GM18508 (cell line): ENCODE results near the gene LITAF.
"Not testable (repeated sequence)": the region's sequence is repeated elsewhere in the genome, so short reads cannot be mapped to it uniquely, and the experiment has no call there.

Source experiments
- ATAC-seq: cut with Tn5 transposase; IDR thresholded peaks from one replicate; pipeline ENCODE4 v1.9.1; 2021; ENCODE audit warnings: moderate number of reproducible peaks; ENCODE audit not compliant: insufficient read depth, unreplicated experiment

Gene LITAF

GRCh38 chr16:11603331-11603750 lies 16.6 kb upstream of the LITAF start:
- ATAC-seq = no peak

GRCh38 chr16:11602321-11602720 lies 15.6 kb upstream of the LITAF start:
- no peak for ATAC-seq

GRCh38 chr16:11601911-11602310 lies 15.2 kb upstream of the LITAF start:
- ATAC-seq = no peak

GRCh38 chr16:11601425-11601824 lies 14.7 kb upstream of the LITAF start:
- ATAC-seq = no peak

- ATAC-seq = no peak
Measured at GRCh38 chr16:11599579-11599978, 12.9 kb upstream of the LITAF start.

- no peak for ATAC-seq
Measured at GRCh38 chr16:11597235-11598095, 10.7 kb upstream of the LITAF start.

- no peak for ATAC-seq
Measured at GRCh38 chr16:11596572-11597226, 10.0 kb upstream of the LITAF start.

GRCh38 chr16:11593581-11593980 lies 6.9 kb upstream of the LITAF start:
- ATAC-seq = no peak

- not testable (repeated sequence) for ATAC-seq
Measured at GRCh38 chr16:11593076-11593475, 6.4 kb upstream of the LITAF start.

GRCh38 chr16:11591630-11592029 lies 4.9 kb upstream of the LITAF start:
- not testable (repeated sequence) for ATAC-seq

GRCh38 chr16:11589198-11589550 lies 2.5 kb upstream of the LITAF start:
- no peak for ATAC-seq

- no peak for ATAC-seq
Measured at GRCh38 chr16:11588321-11589197, 1.8 kb upstream of the LITAF start.

- no peak for ATAC-seq
Measured at GRCh38 chr16:11587643-11588247, 1.0 kb upstream of the LITAF start.

- ATAC-seq = no peak
Measured at GRCh38 chr16:11586378-11586855, 302 bp downstream of the LITAF start.

GRCh38 chr16:11585460-11586377 lies 1.0 kb downstream of the LITAF start:
- no peak for ATAC-seq

GRCh38 chr16:11583889-11584565 lies 2.7 kb downstream of the LITAF start:
- ATAC-seq = no peak

- ATAC-seq = no peak
Measured at GRCh38 chr16:11583166-11583565, 3.6 kb downstream of the LITAF start.

- no peak for ATAC-seq
Measured at GRCh38 chr16:11582157-11582814, 4.4 kb downstream of the LITAF start.
